GM21367 (cell line): Measurements from ENCODE around the gene TIFAB.
A peak's percentile ranks its signal among the peaks of the same experiment; 100 is the strongest.

Source experiments
- ATAC-seq: cut with Tn5 transposase; IDR thresholded peaks from one replicate; pipeline ENCODE4 v1.9.1; 2021; ENCODE audit not compliant: unreplicated experiment

The TIFAB gene

GRCh38 chr5:135482381-135482933 lies 30.3 kb upstream of the TIFAB start:
- ATAC-seq = no peak

GRCh38 chr5:135481909-135482311 lies 29.8 kb upstream of the TIFAB start:
- ATAC-seq = no peak

GRCh38 chr5:135481387-135481786 lies 29.2 kb upstream of the TIFAB start:
- ATAC-seq = no peak

GRCh38 chr5:135480511-135480910 lies 28.4 kb upstream of the TIFAB start:
- no peak for ATAC-seq

- ATAC-seq = no peak
Observed at GRCh38 chr5:135478938-135479337, 26.8 kb upstream of the TIFAB start.

GRCh38 chr5:135477613-135478066 lies 25.5 kb upstream of the TIFAB start:
- no peak for ATAC-seq

- ATAC-seq = no peak
Observed at GRCh38 chr5:135476615-135477581, 24.7 kb upstream of the TIFAB start.

- ATAC-seq = no peak
Observed at GRCh38 chr5:135473956-135474670, 22.0 kb upstream of the TIFAB start.

GRCh38 chr5:135472141-135472540 lies 20.0 kb upstream of the TIFAB start:
- ATAC-seq = no peak

- ATAC-seq = no peak
Observed at GRCh38 chr5:135471726-135472125, 19.6 kb upstream of the TIFAB start.

- ATAC-seq = no peak
Observed at GRCh38 chr5:135469911-135470310, 17.8 kb upstream of the TIFAB start.

- ATAC-seq = no peak
Observed at GRCh38 chr5:135468541-135468940, 16.4 kb upstream of the TIFAB start.

GRCh38 chr5:135467871-135468485 lies 15.8 kb upstream of the TIFAB start:
- ATAC-seq = no peak

- ATAC-seq = no peak
Observed at GRCh38 chr5:135467051-135467625, 15.0 kb upstream of the TIFAB start.

- ATAC-seq = no peak
Observed at GRCh38 chr5:135466178-135467050, 14.3 kb upstream of the TIFAB start.

GRCh38 chr5:135465391-135466122 lies 13.4 kb upstream of the TIFAB start:
- ATAC-seq = no peak

GRCh38 chr5:135462304-135462703 lies 10.2 kb upstream of the TIFAB start:
- ATAC-seq = peak; percentile 45

- ATAC-seq = no peak
Observed at GRCh38 chr5:135461481-135462151, 9.5 kb upstream of the TIFAB start.
